WERI-Rb-1 (cell line): ENCODE data around the gene AAMP.

ENCODE experiments used
- DNase-seq: peaks from one replicate; pipeline ENCODE4 v3.0.0-alpha.2; 2020
- H3K27ac ChIP-seq: fragments of 250-450 bp; sonication (Bioruptor Pico); 2 replicates; pipeline ENCODE4 v1.5.1; 2020; ENCODE audit warnings: mild to moderate bottlenecking, moderate library complexity
- H3K27me3 ChIP-seq: fragments of 250-450 bp; sonication (Bioruptor Pico); 2 replicates; pipeline ENCODE4 v1.5.1; 2021; ENCODE audit warnings: mild to moderate bottlenecking, low read depth, moderate library complexity; ENCODE audit not compliant: insufficient read depth, severe bottlenecking
- H3K36me3 ChIP-seq: fragments of 250-450 bp; sonication (Bioruptor Pico); 2 replicates; pipeline ENCODE4 v1.5.1; 2020; ENCODE audit warnings: mild to moderate bottlenecking, moderate library complexity
- H3K4me3 ChIP-seq: 2 replicates; pipeline ENCODE4 v1.5.1; 2011; ENCODE audit warnings: low read depth, mild to moderate bottlenecking, control low read depth, low read length
- H3K9me3 ChIP-seq: fragments of 250-450 bp; sonication (Bioruptor Pico); 2 replicates; pipeline ENCODE4 v1.5.1; 2021; ENCODE audit warnings: mild to moderate bottlenecking, moderate library complexity; ENCODE audit not compliant: severe bottlenecking
- TF ChIP-seq, protein P1 (sequence below): IDR thresholded peaks from 2 replicates; pipeline ENCODE4 v1.5.1; 2011; ENCODE audit warnings: low read depth, mild to moderate bottlenecking, control low read depth, inconsistent platforms, low read length

Gene AAMP

DNA sequence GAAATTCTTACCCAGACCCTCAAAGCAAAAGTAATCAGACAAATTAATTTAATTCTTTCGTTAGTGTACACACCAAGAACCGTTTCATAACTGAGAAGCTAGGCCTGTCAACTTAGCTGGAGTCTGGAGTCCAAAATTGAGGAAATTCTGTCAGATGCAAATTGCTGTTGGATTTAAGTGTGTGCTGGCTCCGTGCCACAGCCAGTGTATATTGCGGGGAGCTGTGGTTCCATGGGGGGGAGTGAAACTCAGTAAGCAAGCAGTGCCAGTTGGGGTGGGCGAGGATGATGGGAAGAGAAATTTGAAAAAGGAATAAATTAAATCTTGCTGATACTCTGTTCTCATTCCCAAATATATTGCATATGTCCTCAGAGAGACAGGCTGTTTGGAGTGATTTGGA, 48.9 kb downstream of the AAMP start:
- H3K27ac ChIP-seq, result no peak overlapping the region
- H3K27me3 ChIP-seq, result no peaks in the 10 kb centered on the region
- TF ChIP-seq, protein P1, sequence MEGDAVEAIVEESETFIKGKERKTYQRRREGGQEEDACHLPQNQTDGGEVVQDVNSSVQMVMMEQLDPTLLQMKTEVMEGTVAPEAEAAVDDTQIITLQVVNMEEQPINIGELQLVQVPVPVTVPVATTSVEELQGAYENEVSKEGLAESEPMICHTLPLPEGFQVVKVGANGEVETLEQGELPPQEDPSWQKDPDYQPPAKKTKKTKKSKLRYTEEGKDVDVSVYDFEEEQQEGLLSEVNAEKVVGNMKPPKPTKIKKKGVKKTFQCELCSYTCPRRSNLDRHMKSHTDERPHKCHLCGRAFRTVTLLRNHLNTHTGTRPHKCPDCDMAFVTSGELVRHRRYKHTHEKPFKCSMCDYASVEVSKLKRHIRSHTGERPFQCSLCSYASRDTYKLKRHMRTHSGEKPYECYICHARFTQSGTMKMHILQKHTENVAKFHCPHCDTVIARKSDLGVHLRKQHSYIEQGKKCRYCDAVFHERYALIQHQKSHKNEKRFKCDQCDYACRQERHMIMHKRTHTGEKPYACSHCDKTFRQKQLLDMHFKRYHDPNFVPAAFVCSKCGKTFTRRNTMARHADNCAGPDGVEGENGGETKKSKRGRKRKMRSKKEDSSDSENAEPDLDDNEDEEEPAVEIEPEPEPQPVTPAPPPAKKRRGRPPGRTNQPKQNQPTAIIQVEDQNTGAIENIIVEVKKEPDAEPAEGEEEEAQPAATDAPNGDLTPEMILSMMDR, result no peak
- no peak for DNase-seq
- H3K36me3 ChIP-seq, result peaks cover 26% of the 10 kb centered on the region
- no peaks in the 10 kb centered on the region for H3K9me3 ChIP-seq
- H3K4me3 ChIP-seq, result no peak overlapping the region

DNA sequence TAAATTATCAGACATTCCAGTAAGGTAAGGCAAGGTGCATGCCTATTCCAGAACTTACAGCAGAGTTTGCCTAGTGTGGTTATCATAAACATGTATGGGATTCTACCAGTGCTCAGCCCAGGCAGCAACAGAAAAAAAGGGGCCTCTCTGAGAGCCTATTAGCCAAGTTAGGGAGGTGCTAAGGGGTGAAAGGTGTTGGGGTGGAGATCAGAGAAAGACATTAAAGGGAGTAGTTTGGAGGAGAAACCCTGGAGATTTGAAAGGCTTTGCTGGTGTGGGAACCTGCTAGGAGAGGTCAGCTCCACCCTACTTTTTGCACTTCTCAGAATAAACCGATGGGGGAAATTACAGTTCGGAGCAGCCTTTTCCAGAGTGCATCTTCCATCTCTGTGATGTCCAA, 50.0 kb downstream of the AAMP start:
- Histone ChIP-seq H3K36me3 (peaks cover 18% of the 10 kb centered on the region), H3K27ac (no peak overlapping the region), H3K9me3 (no peaks in the 10 kb centered on the region), H3K4me3 (no peak overlapping the region), H3K27me3 (no peaks in the 10 kb centered on the region)
- DNase-seq, result no peak
- TF ChIP-seq, protein P1, result no peak

DNA sequence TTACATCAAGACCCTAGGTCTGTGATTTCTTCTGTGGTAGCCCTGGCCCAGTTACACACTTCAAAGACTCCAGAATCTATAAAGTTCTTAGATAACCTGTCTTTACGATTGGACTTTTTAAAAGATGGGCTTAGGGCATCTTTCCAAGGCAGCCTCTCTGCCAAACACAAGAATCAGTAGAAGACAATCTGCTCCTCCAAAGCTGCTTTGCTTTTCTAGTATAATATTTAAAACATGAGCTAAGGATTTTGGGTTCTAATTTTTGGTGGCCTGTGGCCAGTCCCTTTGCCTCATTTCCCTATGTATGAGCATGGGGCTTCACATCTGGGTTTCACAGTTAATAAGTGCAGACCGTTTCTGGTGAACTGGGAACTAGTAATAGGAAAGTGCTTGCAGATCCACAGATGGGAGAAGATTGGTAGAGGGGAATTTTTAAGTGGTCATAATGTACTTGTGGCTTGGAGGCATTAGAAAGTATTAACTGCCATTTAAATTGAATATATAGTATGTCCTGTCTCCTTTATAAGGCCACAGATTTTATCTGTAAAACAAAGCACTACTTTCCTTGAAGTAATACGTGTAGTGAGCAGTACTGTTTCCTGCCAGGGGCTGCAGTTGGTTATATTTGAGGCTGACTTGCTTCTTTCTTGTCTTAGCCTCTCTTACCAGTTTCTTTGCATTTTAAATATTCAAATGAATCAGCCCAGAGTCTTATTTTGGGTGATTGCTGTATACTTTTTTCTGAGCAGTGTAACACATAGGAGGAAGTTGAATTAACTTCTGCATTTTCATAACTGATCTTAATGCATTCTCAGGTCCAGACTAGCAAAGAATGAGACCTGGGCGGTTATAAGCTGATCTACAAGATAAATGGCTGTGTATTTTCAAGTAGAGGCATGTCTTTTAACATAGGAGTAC, 51.4 kb downstream of the AAMP start:
- Histone ChIP-seq H3K27ac (no peak overlapping the region), H3K27me3 (no peaks in the 10 kb centered on the region), H3K9me3 (no peaks in the 10 kb centered on the region), H3K4me3 (peak overlapping the region; percentile 76), H3K36me3 (peaks cover 6% of the 10 kb centered on the region)
- TF ChIP-seq, protein P1, result no peak
- no peak for DNase-seq

DNA sequence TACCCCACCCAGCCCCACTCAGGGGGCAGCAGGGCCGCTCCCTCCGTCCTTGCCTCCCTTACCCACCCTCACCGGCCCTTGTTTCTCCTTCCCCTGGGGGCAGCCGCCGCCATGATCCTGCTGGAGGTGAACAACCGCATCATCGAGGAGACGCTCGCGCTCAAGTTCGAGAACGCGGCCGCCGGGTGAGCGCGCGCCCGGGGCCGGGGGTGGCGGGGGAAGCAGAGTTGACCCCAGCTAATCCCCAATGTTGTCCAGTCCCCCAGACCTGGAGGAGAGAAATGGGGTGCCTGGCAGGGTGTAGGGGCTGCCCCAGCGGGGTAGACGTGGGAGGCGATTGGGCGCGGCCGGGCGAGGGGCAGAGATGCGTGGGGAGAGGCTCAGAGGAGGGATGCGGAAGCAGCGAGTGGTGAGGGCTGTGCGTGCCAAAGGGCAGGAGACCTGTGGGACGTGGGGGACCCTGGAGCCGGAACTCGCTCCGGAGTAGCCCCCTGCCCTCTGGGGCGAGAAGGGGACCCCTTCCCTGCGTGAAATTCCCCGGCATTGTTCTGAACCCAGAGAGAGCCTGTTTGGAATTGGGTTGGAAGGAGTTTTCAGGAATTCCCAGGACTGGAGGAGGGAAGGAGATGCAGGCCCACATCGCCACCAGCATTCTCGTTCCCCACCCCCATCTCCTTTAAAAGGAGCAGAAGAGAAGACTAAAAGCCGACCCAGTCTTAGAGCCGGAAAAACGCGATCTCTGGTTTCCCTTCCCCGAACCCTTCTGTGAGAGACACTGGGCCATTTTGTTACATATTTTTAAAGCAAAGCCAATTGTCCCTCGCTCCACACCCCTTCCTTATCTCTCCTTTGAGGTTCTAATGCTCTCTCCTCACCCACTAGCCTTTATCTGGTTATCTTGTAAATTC, 52.3 kb downstream of the AAMP start:
- Histone ChIP-seq H3K27ac (peak overlapping the region; percentile 77), H3K36me3 (peaks cover 6% of the 10 kb centered on the region), H3K27me3 (no peaks in the 10 kb centered on the region), H3K9me3 (no peaks in the 10 kb centered on the region), H3K4me3 (peak overlapping the region; percentile 76)
- DNase-seq, result peak; percentile 30
- TF ChIP-seq, protein P1, result no peak

DNA sequence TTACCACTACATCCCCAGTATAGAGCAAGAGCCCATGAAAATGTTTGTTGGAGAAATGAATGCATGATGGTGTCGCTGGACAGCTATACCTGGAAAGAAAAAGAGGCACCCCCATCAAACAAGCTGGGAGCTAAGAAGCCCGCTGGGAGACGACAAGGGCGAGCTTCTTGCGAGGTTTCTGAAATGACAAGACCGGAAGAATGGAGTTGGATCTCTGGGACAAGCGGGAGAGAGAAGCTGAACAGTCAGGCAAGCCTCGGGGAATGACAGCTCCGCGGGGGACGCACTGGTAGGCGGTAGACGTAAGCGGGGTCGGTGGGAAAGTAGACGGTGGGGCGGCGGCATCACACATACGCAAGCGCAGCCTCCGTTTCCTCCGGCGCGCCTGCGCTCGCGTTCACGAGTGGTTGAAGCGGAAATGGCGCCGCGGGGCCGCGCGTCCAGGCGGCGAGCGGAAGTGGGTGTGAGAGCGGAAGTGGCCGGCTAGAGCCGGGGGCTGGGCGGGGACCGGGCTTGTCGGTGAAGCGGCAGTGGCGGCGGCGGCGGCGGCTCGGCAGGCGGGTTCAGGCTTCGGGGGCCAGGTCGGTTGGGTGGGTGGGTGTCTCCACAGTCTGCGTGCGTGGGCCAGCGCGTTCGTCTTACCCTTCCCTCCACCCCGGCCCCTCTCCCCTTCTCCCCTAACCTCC, 53.1 kb downstream of the AAMP start, which contains the start of gene ARPC2:
TSS of gene ARPC2 (plus strand) at position 516 of the 686 bp plus-strand sequence. CDS start 282 bp downstream, outside the sequence.
- peak; percentile 93 for DNase-seq
- TF ChIP-seq, protein P1, result no peak
- Histone ChIP-seq H3K27me3 (no peaks in the 10 kb centered on the region), H3K36me3 (peaks cover 6% of the 10 kb centered on the region), H3K9me3 (no peaks in the 10 kb centered on the region), H3K4me3 (peak within 1 kb of the TSS; percentile 76), H3K27ac (peak within 1 kb of the TSS; percentile 77)
